ENCODE measurements around the gene SEC14L5. TPM values are rescaled to one million over a fixed set of nuclear protein-coding genes. Genes with fewer than 3 reads are reported as not detected.
"Not testable (repeated sequence)": the region's sequence is repeated elsewhere in the genome, so short reads cannot be mapped to it uniquely, and the experiment has no call there.

The SEC14L5 gene
- not detected for polyA plus RNA-seq (2013, experiment 1 of 2; ENCODE audit: insufficient read length)
- polyA plus RNA-seq (2013, experiment 2 of 2; ENCODE audit: insufficient read length): 0.01 TPM

- DNase-seq: peak; percentile 97
Measured at GRCh38 chr16:4957720-4958509, at the start of gene SEC14L5. Gene SEC14L5 (plus strand): TSS chr16:4958330. CDS start chr16:4959324, 994 bp downstream.

GRCh38 chr16:4908854-4909401, 49.2 kb upstream of the SEC14L5 start:
- no peak for DNase-seq

DNA sequence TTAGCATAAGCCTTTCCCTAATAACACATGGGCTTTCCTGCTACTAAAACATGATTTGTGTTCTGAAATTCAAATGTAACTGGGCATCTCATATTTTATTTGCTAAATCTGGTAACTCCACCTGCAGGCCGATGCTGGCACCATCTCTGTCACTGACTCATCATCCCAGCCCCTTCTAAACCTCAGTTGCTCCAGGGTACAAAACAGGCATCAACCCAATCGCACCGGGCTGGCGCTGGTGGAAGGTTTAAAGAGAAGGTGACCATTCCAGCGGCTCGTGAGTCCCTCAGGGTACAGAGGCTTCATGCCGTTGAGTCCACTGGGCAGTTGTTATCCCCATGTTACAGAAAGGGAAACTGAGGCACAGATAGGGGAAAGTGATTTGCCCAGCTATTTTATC, 48.3 kb upstream of the SEC14L5 start:
- DNase-seq: no peak

- DNase-seq: no peak
Measured at GRCh38 chr16:4910828-4911227, 47.3 kb upstream of the SEC14L5 start.

DNA sequence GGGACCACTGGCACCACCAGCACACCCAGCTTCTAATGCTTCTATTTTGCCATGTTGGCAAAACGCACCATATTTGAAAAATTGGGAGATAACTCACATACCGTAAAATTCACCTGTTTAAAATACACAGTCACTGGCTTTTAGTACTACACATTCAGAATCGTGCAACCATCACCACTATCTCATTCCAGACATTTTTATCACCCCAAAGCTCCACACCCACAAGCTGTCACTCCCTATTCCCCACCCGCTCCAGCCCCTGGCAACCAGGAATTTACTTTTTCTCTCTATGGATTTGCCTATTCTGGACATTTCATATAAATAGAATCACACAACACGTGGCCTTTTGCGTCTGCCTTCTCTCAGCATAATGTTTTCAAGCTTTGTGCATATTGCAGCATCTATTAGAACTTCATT, 46.2 kb upstream of the SEC14L5 start:
- DNase-seq: peak; percentile 14

- no peak for DNase-seq
Measured at GRCh38 chr16:4913130-4913773, 44.9 kb upstream of the SEC14L5 start.

GRCh38 chr16:4913774-4914525, 44.2 kb upstream of the SEC14L5 start:
- no peak for DNase-seq

DNA sequence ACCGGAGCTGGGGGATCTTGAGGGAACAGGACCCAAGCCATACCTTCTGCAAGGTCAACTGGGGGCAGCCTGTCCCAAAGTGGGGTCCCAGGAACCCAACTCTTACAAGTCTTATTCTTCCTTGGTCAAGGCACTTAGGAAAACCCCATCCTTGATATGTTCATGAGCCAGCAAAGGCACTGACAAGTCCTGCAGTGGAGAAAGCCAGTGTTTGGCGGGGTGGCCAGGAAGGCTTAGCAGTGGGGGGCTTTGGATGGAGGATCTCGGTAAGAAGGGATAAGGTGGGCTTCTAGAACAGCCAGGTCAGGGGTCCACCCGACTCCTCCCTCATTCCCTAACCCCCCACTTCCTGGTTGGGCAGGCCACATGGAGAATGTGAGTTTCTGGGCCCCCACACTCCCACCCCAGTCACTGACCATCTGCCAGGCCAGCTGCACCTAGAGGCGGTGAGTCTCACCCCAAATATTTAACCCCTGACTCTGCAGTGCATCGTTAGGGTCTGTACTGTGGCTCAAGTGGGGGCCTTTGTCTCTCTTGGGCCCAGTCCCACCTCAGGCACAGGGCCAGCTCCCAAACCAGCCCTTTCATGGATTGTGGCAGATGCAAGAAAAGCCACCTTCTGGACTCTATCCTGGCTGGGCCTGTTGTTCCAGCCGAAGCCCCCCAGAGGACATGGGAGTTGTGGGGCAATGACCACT, 43.5 kb upstream of the SEC14L5 start:
- no peak for DNase-seq

GRCh38 chr16:4915226-4915761, 42.8 kb upstream of the SEC14L5 start:
- peak; percentile 78 for DNase-seq

GRCh38 chr16:4917117-4917516, 41.0 kb upstream of the SEC14L5 start:
- peak; percentile 54 for DNase-seq

DNA sequence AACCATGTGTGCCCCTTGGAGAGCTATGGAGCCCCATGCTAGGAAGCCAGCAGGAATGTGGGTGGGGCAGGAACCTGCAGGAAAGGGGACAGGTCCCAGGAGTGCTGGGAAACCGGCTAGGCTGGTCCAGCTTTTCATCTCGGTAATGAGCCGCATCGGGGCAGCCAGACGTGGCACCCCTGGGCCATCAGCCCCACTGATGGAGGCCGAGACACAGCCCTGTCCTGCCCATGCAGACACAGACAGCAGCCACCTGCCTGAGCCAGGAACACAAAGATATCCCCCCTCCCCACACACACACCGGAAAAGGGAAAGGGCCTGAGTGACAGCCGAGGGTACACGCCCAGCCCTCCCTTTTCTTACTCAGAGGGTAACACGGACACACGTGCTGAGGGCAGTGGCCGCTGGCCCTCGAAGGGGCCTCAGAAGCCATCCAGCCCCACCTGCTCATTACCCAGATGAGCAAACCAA, 39.3 kb upstream of the SEC14L5 start:
- no peak for DNase-seq

- no peak for DNase-seq
Measured at GRCh38 chr16:4920826-4921225, 37.3 kb upstream of the SEC14L5 start.

DNA sequence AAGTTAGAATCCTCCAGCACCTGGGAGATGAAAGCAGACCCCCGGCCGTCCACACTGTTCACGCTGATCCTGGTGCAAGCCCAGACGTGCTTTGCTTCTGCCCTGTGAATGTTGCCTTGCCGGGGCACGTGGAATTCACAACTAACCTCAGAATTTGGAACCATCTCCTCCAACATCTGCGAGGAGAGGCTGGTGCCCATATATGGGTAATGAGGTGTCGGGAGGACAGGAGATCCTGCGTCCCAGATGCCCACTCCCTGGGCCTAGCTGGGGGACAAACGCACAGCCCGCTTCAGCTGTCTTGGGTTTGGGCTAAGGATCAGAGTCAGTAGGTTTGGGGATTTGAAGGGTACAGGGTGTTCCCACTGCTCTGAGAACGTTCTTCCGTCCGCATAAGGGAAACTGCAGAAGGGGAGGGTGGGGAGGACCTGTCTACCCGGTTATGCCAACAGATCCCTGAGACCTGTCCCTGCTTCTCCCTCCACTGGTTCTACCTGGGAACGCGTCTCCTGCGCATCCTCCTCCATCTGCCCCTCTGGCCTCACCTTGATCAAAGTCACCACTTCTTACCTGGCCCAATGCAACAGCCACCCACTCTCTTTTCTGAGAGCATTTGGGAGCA, 35.3 kb upstream of the SEC14L5 start:
- DNase-seq: no peak

GRCh38 chr16:4923853-4924252, 34.3 kb upstream of the SEC14L5 start:
- no peak for DNase-seq

- DNase-seq: no peak
Measured at GRCh38 chr16:4924593-4925292, 33.4 kb upstream of the SEC14L5 start.

DNA sequence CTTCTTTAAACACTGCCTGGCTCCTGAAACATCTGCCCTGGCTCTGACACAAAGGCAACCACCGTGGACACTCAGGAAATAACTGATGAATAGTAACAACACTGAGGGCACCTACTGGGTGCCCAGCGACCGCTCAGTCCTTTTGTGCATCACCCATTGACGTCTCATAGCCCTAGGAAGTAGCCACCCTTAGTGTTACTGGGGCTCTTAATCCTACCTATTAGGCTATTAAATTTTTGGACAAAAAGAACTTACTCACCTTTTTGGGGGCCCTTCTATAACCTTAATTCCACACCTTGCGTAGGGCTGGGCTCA, 32.9 kb upstream of the SEC14L5 start:
- no peak for DNase-seq

DNA sequence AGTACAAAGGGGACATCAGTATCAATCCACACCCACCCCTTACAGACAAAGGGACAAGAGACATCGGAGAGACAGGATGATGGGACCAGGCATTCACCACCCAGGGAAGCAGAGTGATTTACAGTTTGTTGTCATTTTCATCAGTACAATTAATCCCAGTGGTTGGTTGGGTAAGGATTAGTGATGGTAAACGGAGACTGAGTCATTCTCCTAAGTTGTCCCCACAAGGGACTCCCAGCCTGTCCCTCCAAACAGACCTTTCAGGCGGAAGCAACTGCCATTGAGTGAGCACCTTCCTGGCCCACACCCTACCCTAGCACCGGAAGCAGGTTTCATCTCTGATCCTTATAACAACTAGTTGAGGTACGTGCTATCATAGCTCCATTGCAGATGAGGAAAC, 32.3 kb upstream of the SEC14L5 start:
- no peak for DNase-seq

GRCh38 chr16:4926928-4927327, 31.2 kb upstream of the SEC14L5 start:
- DNase-seq: no peak

DNA sequence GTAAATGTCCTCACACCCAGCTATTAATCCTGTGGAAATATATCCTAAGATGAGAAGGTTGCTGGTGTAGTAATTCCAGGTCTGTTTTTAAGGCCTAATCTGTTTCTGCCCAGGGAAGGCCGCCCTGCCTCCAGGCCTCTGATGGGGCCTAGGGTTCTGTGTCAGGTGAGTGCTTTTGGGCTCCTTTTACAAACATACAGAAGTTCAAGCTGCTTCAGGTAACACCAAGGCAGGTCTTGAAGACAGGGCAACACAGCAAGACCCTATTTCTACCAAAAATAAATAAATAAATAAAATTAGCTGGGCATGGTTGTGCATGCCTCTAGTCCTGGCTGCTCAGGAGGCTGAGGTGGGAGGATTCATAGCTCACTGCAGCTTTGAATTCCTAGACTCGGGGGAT, 30.5 kb upstream of the SEC14L5 start:
- DNase-seq: no peak

GRCh38 chr16:4928227-4928626, 29.9 kb upstream of the SEC14L5 start:
- DNase-seq: no peak

- DNase-seq: not testable (repeated sequence)
Measured at GRCh38 chr16:4929619-4930018, 28.5 kb upstream of the SEC14L5 start.

Data from fibroblast of skin of abdomen (primary cell).